Hepatocyte (in vitro differentiated cells): ENCODE measurements around the gene PNKP. TPM values are rescaled to one million over a fixed set of nuclear protein-coding genes. Genes with fewer than 3 reads are reported as not detected.
A peak's percentile ranks its signal among the peaks of the same experiment; 100 is the strongest.

Experiments
- DNase-seq: peaks from one replicate; pipeline ENCODE4 v3.0.0-alpha.2; 2016; ENCODE audit warnings: low spot score
- H2AFZ ChIP-seq: fragments of 200-600 bp; sonication (generic); 2 replicates; pipeline ENCODE4 v1.6.0; 2016; ENCODE audit warnings: antibody characterized with exemption, mild to moderate bottlenecking
- H3K27ac ChIP-seq: fragments of 200-600 bp; sonication (generic); 2 replicates; pipeline ENCODE4 v1.5.1; 2016; ENCODE audit warnings: mild to moderate bottlenecking
- H3K27me3 ChIP-seq: fragments of 200-600 bp; sonication (generic); 2 replicates; pipeline ENCODE4 v1.6.1; 2016
- H3K36me3 ChIP-seq: fragments of 200-600 bp; sonication (generic); replicated peaks from 2 replicates; pipeline ENCODE4 v1.5.1; 2016; ENCODE audit warnings: low read depth; ENCODE audit not compliant: insufficient read depth
- H3K4me1 ChIP-seq: fragments of 200-600 bp; sonication (generic); 2 replicates; pipeline ENCODE4 v1.5.1; 2016; ENCODE audit warnings: mild to moderate bottlenecking, moderate library complexity; ENCODE audit not compliant: insufficient read depth
- H3K4me2 ChIP-seq: fragments of 200-600 bp; sonication (generic); 2 replicates; pipeline ENCODE4 v1.6.0; 2016
- H3K4me3 ChIP-seq: fragments of 200-600 bp; sonication (generic); 2 replicates; pipeline ENCODE4 v1.5.1; 2016; ENCODE audit warnings: mild to moderate bottlenecking
- H3K79me2 ChIP-seq: fragments of 200-600 bp; sonication (generic); 2 replicates; pipeline ENCODE4 v1.6.0; 2017; ENCODE audit warnings: mild to moderate bottlenecking
- H3K9me2 ChIP-seq: fragments of 200-600 bp; sonication (generic); replicated peaks from 2 replicates; pipeline ENCODE4 v1.6.0; 2017; ENCODE audit warnings: mild to moderate bottlenecking; ENCODE audit not compliant: insufficient read depth
- H3K9me3 ChIP-seq: fragments of 200-600 bp; sonication (generic); 2 replicates; pipeline ENCODE4 v1.5.1; 2016; ENCODE audit warnings: low read depth, mild to moderate bottlenecking
- H4K20me1 ChIP-seq: fragments of 200-600 bp; sonication (generic); 2 replicates; pipeline ENCODE4 v1.6.0; 2016; ENCODE audit warnings: mild to moderate bottlenecking; ENCODE audit not compliant: insufficient read depth, poor library complexity, severe bottlenecking
- CTCF ChIP-seq: fragments of 200-600 bp; sonication (generic); IDR thresholded peaks from 2 replicates; pipeline ENCODE4 v1.5.1; 2016; ENCODE audit warnings: antibody characterized with exemption, mild to moderate bottlenecking; ENCODE audit not compliant: poor library complexity
- EZH2 ChIP-seq: fragments of 200-600 bp; sonication (generic); IDR thresholded peaks from 2 replicates; pipeline ENCODE4 v1.6.1; 2016; ENCODE audit warnings: antibody characterized with exemption, mild to moderate bottlenecking, borderline replicate concordance
- EZH2phosphoT487 ChIP-seq: fragments of 200-600 bp; sonication (generic); IDR thresholded peaks from one replicate; pipeline ENCODE4 v1.6.1; 2018; ENCODE audit warnings: antibody characterized with exemption, mild to moderate bottlenecking, low read depth, moderate library complexity; ENCODE audit not compliant: unreplicated experiment, severe bottlenecking
- WGBS: methylation state at CpG from one replicate; pipeline ENCODE4 v1.1.6; 2016; ENCODE audit warnings: low lambda C conversion rate; ENCODE audit errors: missing lambda C conversion rate; 5-methylcytosine and 5-hydroxymethylcytosine counted together
- polyA plus RNA-seq: library from polyadenylated mRNA; unstranded; fragments of >200 nt; fragmentation: Nextera tagmentation; extraction: Ambion mirVana; gene quantifications from 2 replicates; pipeline ENCODE4 v1.2.1, GENCODE V29; 2016
- total RNA-seq: library from RNA; depleted of rRNA; stranded (reverse); fragments of >200 nt; gene quantifications from 2 replicates; pipeline ENCODE4 v1.2.3, GENCODE V29; 2014

PNKP gene
- total and polyA plus RNA-seq, 2 experiments from 2014 or later: 27.0 to 68.6 TPM

GRCh38 chr19:49875857-49876421, 8.6 kb upstream of the PNKP start:
- Histone ChIP-seq H4K20me1 (no peaks in the 10 kb centered on the region), H3K9me2 (no peaks in the 10 kb centered on the region), H3K27me3 (no peaks in the 10 kb centered on the region), H2AFZ (peak overlapping the region; percentile 52), H3K4me3 (peak overlapping the region; percentile 69), H3K4me2 (peak overlapping the region; percentile 90), H3K36me3 (no peaks in the 10 kb centered on the region), H3K79me2 (peaks cover 45% of the 10 kb centered on the region), H3K27ac (peak overlapping the region; percentile 96), H3K4me1 (peaks cover 10% of the 10 kb centered on the region), H3K9me3 (no peaks in the 10 kb centered on the region)
- DNase-seq: peak; percentile 68
- WGBS: 2% methylated on average over 25 of the region's 28 CpGs
- TF ChIP-seq EZH2phosphoT487 (no peak), CTCF (no peak), EZH2 (no peak)

GRCh38 chr19:49875177-49875576, 7.8 kb upstream of the PNKP start:
- DNase-seq: no peak
- H3K27ac ChIP-seq: peak overlapping the region; percentile 96
- H3K4me3 ChIP-seq: peak overlapping the region; percentile 69
- no peaks in the 10 kb centered on the region for H3K9me2 ChIP-seq
- peaks cover 13% of the 10 kb centered on the region for H3K4me1 ChIP-seq
- 87% methylated on average over 4 of the region's 4 CpGs for WGBS
- no peaks in the 10 kb centered on the region for H3K36me3 ChIP-seq
- H3K4me2 ChIP-seq: peak overlapping the region; percentile 90
- no peak for TF ChIP-seq EZH2phosphoT487
- no peak for TF ChIP-seq EZH2
- TF ChIP-seq CTCF: no peak
- H3K27me3 ChIP-seq: no peaks in the 10 kb centered on the region
- H2AFZ ChIP-seq: no peak overlapping the region
- peaks cover 47% of the 10 kb centered on the region for H3K79me2 ChIP-seq
- H3K9me3 ChIP-seq: no peaks in the 10 kb centered on the region
- no peaks in the 10 kb centered on the region for H4K20me1 ChIP-seq

GRCh38 chr19:49874503-49875157, 7.3 kb upstream of the PNKP start:
- DNase-seq: no peak
- Histone ChIP-seq H3K27ac (no peak overlapping the region), H3K4me3 (no peak overlapping the region), H3K4me2 (peak overlapping the region; percentile 90), H3K9me3 (no peaks in the 10 kb centered on the region), H3K9me2 (no peaks in the 10 kb centered on the region), H3K79me2 (peaks cover 47% of the 10 kb centered on the region), H4K20me1 (no peaks in the 10 kb centered on the region), H2AFZ (no peak overlapping the region), H3K36me3 (no peaks in the 10 kb centered on the region), H3K27me3 (no peaks in the 10 kb centered on the region), H3K4me1 (peaks cover 16% of the 10 kb centered on the region)
- 96% methylated on average over 11 of the region's 11 CpGs for WGBS
- TF ChIP-seq EZH2phosphoT487 (no peak), EZH2 (no peak), CTCF (no peak)
